Fibroblast of lung (primary cell): Measurements from ENCODE around the gene GDF7. TPM values are rescaled to one million over a fixed set of nuclear protein-coding genes. Genes with fewer than 3 reads are reported as not detected.

ENCODE experiments used
- DNase-seq, 2 donors: peaks; one replicate each; pipeline versions ENCODE4 v3.0.0 to v3.0.0-alpha.2; 2010; ENCODE audit warnings: low read depth in 2 of 2
- H2AFZ ChIP-seq: 2 replicates; pipeline ENCODE4 v1.5.1; 2012; ENCODE audit warnings: low read length, control low read depth, inconsistent platforms
- H3K27ac ChIP-seq: 2 replicates; pipeline ENCODE4 v1.5.1; 2011; ENCODE audit warnings: low read length, control low read depth; ENCODE audit not compliant: insufficient read depth
- H3K27me3 ChIP-seq: 2 replicates; pipeline ENCODE4 v1.5.1; 2011; ENCODE audit warnings: mild to moderate bottlenecking, low read length; ENCODE audit not compliant: control insufficient read depth, insufficient read depth
- H3K36me3 ChIP-seq: 2 replicates; pipeline ENCODE4 v1.5.1; 2011; ENCODE audit warnings: low read length; ENCODE audit not compliant: control insufficient read depth, insufficient read depth
- H3K4me1 ChIP-seq: 2 replicates; pipeline ENCODE4 v1.5.1; 2011; ENCODE audit warnings: low read length; ENCODE audit not compliant: control insufficient read depth, insufficient read depth; ENCODE audit errors: extremely low read depth
- H3K4me2 ChIP-seq: 2 replicates; pipeline ENCODE4 v1.5.1; 2011; ENCODE audit warnings: low read length, control low read depth; ENCODE audit not compliant: insufficient read depth; ENCODE audit errors: extremely low read depth
- H3K4me3 ChIP-seq, 4 experiments: fragments of 200-600 bp in 1 of 4; sonication (generic) in 1 of 4; replicated peaks in 1 of 4; 2 replicates each; pipeline ENCODE4 v1.5.1; 2011 to 2016; ENCODE audit warnings: low read length in 4 of 4, low read depth in 3 of 4, mild to moderate bottlenecking in 3 of 4, control low read depth in 2 of 4, inconsistent platforms in 1 of 4, mixed read lengths in 1 of 4; ENCODE audit not compliant: insufficient read depth in 1 of 4; ENCODE audit errors: control extremely low read depth in 1 of 4
- H3K79me2 ChIP-seq: 2 replicates; pipeline ENCODE4 v1.5.1; 2012; ENCODE audit warnings: mild to moderate bottlenecking, low read length, inconsistent platforms; ENCODE audit not compliant: control insufficient read depth, insufficient read depth
- H3K9ac ChIP-seq: 2 replicates; pipeline ENCODE4 v1.5.1; 2011; ENCODE audit warnings: mild to moderate bottlenecking, low read length, control low read depth; ENCODE audit not compliant: insufficient read depth
- H3K9me3 ChIP-seq: 2 replicates; pipeline ENCODE4 v1.5.1; 2012; ENCODE audit warnings: low read depth, low read length; ENCODE audit not compliant: control insufficient read depth, insufficient read depth
- H4K20me1 ChIP-seq: 2 replicates; pipeline ENCODE4 v1.5.1; 2011; ENCODE audit warnings: low read length; ENCODE audit not compliant: control insufficient read depth, insufficient read depth; ENCODE audit errors: extremely low read depth
- EZH2 ChIP-seq: IDR thresholded peaks from 2 replicates; pipeline ENCODE4 v1.5.1; 2012; ENCODE audit warnings: low read length, control low read depth, mild to moderate bottlenecking; ENCODE audit errors: missing control alignments
- polyA plus RNA-seq, 2 donors: library from polyadenylated mRNA; depleted of rRNA in 1 of 2; stranded (reverse) in 1 of 2; unstranded in 1 of 2; fragments of >200 nt; gene quantifications; 2 replicates each; pipeline ENCODE4 v1.2.1, GENCODE V29; 2011 to 2012; ENCODE audit warnings: missing spikeins in 1 of 2
- total RNA-seq: library from RNA; depleted of rRNA; stranded (reverse); fragments of >200 nt; gene quantifications from 2 replicates; pipeline ENCODE4 v1.2.1, GENCODE V29; 2014
- TF ChIP-seq, protein P1 (sequence below), 2 donors: IDR thresholded peaks in 1 of 2; conservative IDR thresholded peaks in 1 of 2; 1 replicate in 1 of 2; 2 replicates in 1 of 2; pipeline ENCODE4 v1.5.1; 2011 to 2012; ENCODE audit warnings: low read length in 2 of 2, control low read depth in 1 of 2, inconsistent platforms in 1 of 2, low read depth in 1 of 2, mild to moderate bottlenecking in 1 of 2

GDF7 gene
- total and polyA plus RNA-seq, 2 donors (not counting 1 experiment from before 2014, with no cell fraction given): 0.33 TPM; not detected in 1

DNA sequence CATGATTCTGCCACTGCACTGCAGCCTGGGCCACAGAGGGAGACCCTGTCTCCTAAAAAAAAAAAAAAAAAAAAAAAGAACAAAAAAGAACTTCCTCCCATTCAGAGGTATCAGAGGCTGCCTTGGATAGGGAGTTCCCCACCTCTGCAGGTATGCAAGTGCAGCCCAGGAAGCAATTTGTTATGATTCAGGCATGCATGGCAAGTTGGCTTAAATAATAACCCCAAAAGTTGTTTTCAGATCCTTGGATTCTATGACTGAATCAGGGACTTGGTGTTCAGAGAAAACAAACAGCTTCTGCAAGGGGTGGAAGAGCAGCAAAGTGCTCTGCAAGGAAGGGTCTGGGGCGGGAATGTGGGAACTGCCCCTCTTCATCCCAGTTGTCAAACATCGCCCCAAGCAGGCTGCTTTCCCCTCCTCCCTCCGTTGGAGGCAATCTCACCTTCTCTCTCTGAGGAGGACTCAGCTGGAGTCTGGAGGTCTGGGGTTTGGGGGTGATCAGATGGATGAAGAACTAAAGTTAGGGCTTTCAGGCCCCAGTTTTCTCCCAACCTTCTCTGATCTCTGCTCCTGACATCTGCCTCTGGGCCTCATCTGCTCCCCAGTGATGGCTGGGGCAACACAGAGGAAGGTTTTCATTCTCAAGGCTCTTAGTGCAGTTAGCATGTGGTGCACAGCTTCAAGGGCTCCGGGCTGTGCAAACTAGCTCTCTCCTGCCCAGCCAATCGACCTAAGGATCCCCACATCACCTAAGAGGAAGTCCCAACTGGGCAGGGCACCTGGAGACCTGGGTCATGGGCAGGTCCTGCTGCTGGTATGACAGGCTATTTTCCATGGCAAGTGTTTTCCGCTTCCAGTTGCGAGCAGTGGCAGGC is 3.5 kb upstream of the GDF7 start:
- Histone ChIP-seq H3K4me2 (no peak overlapping the region), H3K4me3 (no peak overlapping the region), H3K27me3 (peaks cover 66% of the 10 kb centered on the region), H3K36me3 (no peaks in the 10 kb centered on the region), H3K9ac (no peak overlapping the region), H3K4me1 (no peaks in the 10 kb centered on the region), H2AFZ (no peak overlapping the region), H4K20me1 (no peaks in the 10 kb centered on the region), H3K9me3 (no peaks in the 10 kb centered on the region), H3K79me2 (no peaks in the 10 kb centered on the region), H3K27ac (no peak overlapping the region)
- no peak for DNase-seq
- TF ChIP-seq EZH2: no peak
- TF ChIP-seq, protein P1, sequence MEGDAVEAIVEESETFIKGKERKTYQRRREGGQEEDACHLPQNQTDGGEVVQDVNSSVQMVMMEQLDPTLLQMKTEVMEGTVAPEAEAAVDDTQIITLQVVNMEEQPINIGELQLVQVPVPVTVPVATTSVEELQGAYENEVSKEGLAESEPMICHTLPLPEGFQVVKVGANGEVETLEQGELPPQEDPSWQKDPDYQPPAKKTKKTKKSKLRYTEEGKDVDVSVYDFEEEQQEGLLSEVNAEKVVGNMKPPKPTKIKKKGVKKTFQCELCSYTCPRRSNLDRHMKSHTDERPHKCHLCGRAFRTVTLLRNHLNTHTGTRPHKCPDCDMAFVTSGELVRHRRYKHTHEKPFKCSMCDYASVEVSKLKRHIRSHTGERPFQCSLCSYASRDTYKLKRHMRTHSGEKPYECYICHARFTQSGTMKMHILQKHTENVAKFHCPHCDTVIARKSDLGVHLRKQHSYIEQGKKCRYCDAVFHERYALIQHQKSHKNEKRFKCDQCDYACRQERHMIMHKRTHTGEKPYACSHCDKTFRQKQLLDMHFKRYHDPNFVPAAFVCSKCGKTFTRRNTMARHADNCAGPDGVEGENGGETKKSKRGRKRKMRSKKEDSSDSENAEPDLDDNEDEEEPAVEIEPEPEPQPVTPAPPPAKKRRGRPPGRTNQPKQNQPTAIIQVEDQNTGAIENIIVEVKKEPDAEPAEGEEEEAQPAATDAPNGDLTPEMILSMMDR (conservative IDR thresholded peaks at IDR 0.05 in 1 of 2, IDR thresholded peaks at IDR 0.05 in 1 of 2; ENCODE audit: low read depth in 1 of 2, low read length in 2 of 2): no peak

DNA sequence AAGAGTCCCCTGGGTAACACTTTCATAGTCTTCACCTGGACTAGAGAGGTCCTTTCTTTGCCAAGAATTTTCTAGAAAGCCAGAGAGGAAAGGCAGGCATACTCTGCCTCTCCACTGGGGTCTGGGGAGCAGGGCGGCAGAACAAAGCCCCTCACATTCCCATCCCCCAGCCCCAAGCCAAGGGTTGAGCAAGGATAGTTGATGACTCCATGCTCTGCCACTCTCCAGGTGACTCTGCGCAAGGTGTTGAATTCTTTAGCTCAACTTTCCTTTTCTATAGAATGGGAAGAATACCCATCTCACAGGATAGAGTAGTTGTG is 2.9 kb upstream of the GDF7 start:
- TF ChIP-seq, protein P1 (conservative IDR thresholded peaks at IDR 0.05 in 1 of 2, IDR thresholded peaks at IDR 0.05 in 1 of 2; ENCODE audit: low read depth in 1 of 2, low read length in 2 of 2): no peak
- no peak for TF ChIP-seq EZH2
- no peak for DNase-seq
- H3K36me3 ChIP-seq: no peaks in the 10 kb centered on the region
- H3K9ac ChIP-seq: no peak overlapping the region
- no peak overlapping the region for H3K4me2 ChIP-seq
- no peak overlapping the region for H3K27ac ChIP-seq
- no peak overlapping the region for H3K4me3 ChIP-seq
- peaks cover 70% of the 10 kb centered on the region for H3K27me3 ChIP-seq
- no peaks in the 10 kb centered on the region for H3K79me2 ChIP-seq
- H3K4me1 ChIP-seq: no peaks in the 10 kb centered on the region
- H2AFZ ChIP-seq: no peak overlapping the region
- H4K20me1 ChIP-seq: no peaks in the 10 kb centered on the region
- no peaks in the 10 kb centered on the region for H3K9me3 ChIP-seq

GRCh38 chr2:20664431-20665242 is 2.3 kb upstream of the GDF7 start:
- Histone ChIP-seq H2AFZ (no peak overlapping the region), H4K20me1 (no peaks in the 10 kb centered on the region), H3K36me3 (no peaks in the 10 kb centered on the region), H3K27ac (no peak overlapping the region), H3K4me2 (no peak overlapping the region), H3K79me2 (no peaks in the 10 kb centered on the region), H3K4me3 (no peak overlapping the region), H3K9me3 (no peaks in the 10 kb centered on the region), H3K4me1 (no peaks in the 10 kb centered on the region), H3K9ac (no peak overlapping the region), H3K27me3 (peaks cover 74% of the 10 kb centered on the region)
- TF ChIP-seq EZH2: no peak
- TF ChIP-seq, protein P1 (conservative IDR thresholded peaks at IDR 0.05 in 1 of 2, IDR thresholded peaks at IDR 0.05 in 1 of 2; ENCODE audit: low read depth in 1 of 2, low read length in 2 of 2): no peak
- no peak for DNase-seq
